ENCODE measurements around the gene MARVELD3.
"Not testable (repeated sequence)": the region's sequence is repeated elsewhere in the genome, so short reads cannot be mapped to it uniquely, and the experiment has no call there.

DNA sequence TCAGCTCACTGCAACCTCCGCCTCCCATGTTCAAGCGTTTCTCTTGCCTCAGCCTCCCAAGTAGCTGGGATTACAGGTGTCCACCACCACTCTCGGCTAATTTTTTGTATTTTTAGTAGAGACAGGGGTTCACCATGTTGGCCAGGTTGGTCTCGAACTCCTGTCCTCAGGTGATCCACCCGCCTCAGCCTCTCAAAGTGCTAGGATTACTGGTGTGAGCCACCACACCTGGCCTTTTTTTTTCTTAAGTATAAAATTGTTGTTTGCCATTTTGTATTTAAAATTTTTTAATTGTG lies 43.5 kb upstream of the MARVELD3 start:
- not testable (repeated sequence) for TF ChIP-seq CTCF, POLR2AphosphoS5 (IDR thresholded peaks at IDR 0.05)
